ENCODE measurements around the gene ECE1. TPM values are rescaled to one million over a fixed set of nuclear protein-coding genes. Genes with fewer than 3 reads are reported as not detected.
A peak's percentile ranks its signal among the peaks of the same experiment; 100 is the strongest.

Gene ECE1
- total RNA-seq, 4 donors from 2014 or later = 105 to 122 (median 112) TPM

- Histone ChIP-seq H3K27ac (peak overlapping the region; percentile 64 to 76 (median 72)), H3K4me1 (peaks cover 0 to 28% (median 11%) of the 10 kb centered on the region in 4 donors), H3K4me3 (no peak overlapping the region), H3K9me3 (no peaks in the 10 kb centered on the region), H3K27me3 (no peaks in the 10 kb centered on the region), H3K36me3 (peaks cover 0 to 12% (median 0%) of the 10 kb centered on the region in 3 donors)
- TF ChIP-seq CTCF (IDR thresholded peaks at IDR 0.05) (no peak), POLR2A (IDR thresholded peaks at IDR 0.05) (no peak)
- no peak for DNase-seq
Measured at GRCh38 chr1:21278208-21278859, 11.9 kb downstream of the ECE1 start.

- Histone ChIP-seq H3K4me3 (no peak overlapping the region), H3K9me3 (no peaks in the 10 kb centered on the region), H3K27ac (peak overlapping the region in 1 of 4 donors; percentile 75), H3K4me1 (peaks cover 0 to 31% (median 11%) of the 10 kb centered on the region in 4 donors), H3K27me3 (no peaks in the 10 kb centered on the region), H3K36me3 (peaks cover 0 to 19% (median 0%) of the 10 kb centered on the region in 3 donors)
- TF ChIP-seq POLR2A (IDR thresholded peaks at IDR 0.05) = no peak
- TF ChIP-seq CTCF (IDR thresholded peaks at IDR 0.05) = no peak
- DNase-seq = no peak
Measured at GRCh38 chr1:21277180-21277579, 13.1 kb downstream of the ECE1 start.

GRCh38 chr1:21272540-21272939 lies 17.7 kb downstream of the ECE1 start:
- Histone ChIP-seq H3K27ac (peak overlapping the region in 1 of 4 donors; percentile 26), H3K36me3 (peaks cover 0 to 55% (median 0%) of the 10 kb centered on the region in 3 donors), H3K4me3 (no peak overlapping the region), H3K27me3 (no peaks in the 10 kb centered on the region), H3K9me3 (no peaks in the 10 kb centered on the region), H3K4me1 (peaks cover 0 to 45% (median 0%) of the 10 kb centered on the region in 4 donors)
- DNase-seq = no peak
- no peak for TF ChIP-seq CTCF (IDR thresholded peaks at IDR 0.05)
- no peak for TF ChIP-seq POLR2A (IDR thresholded peaks at IDR 0.05)

- Histone ChIP-seq H3K4me1 (peaks cover 0 to 45% (median 0%) of the 10 kb centered on the region in 4 donors), H3K36me3 (peaks cover 0 to 65% (median 0%) of the 10 kb centered on the region in 3 donors), H3K27ac (peak overlapping the region in 2 of 4 donors; percentile 26 to 54)
Measured at GRCh38 chr1:21271550-21271949, 18.7 kb downstream of the ECE1 start.

GRCh38 chr1:21270086-21270689 lies 20.1 kb downstream of the ECE1 start:
- H3K4me1 ChIP-seq = peaks cover 0 to 45% (median 0%) of the 10 kb centered on the region in 4 donors
- H3K36me3 ChIP-seq = peaks cover 0 to 71% (median 0%) of the 10 kb centered on the region in 3 donors
- H3K27ac ChIP-seq = peak overlapping the region in 2 of 4 donors; percentile 54 to 67
- no peak overlapping the region for H3K4me3 ChIP-seq
- H3K9me3 ChIP-seq = no peaks in the 10 kb centered on the region
- DNase-seq = peak; percentile 79 to 94 (median 90)
- no peaks in the 10 kb centered on the region for H3K27me3 ChIP-seq
- no peak for TF ChIP-seq POLR2A (IDR thresholded peaks at IDR 0.05)
- peak; percentile 65 to 87 (median 80) for TF ChIP-seq CTCF (IDR thresholded peaks at IDR 0.05)

More at GRCh38 chr1:21271550-21271949, 18.7 kb downstream of the ECE1 start:
- DNase-seq = no peak
- H3K4me3 ChIP-seq = no peak overlapping the region
- no peaks in the 10 kb centered on the region for H3K27me3 ChIP-seq
- H3K9me3 ChIP-seq = no peaks in the 10 kb centered on the region
- no peak for TF ChIP-seq POLR2A (IDR thresholded peaks at IDR 0.05)
